HG02763 (cell line): ENCODE data around the gene C4orf33.
"Not testable (repeated sequence)": the region's sequence is repeated elsewhere in the genome, so short reads cannot be mapped to it uniquely, and the experiment has no call there.

ENCODE experiments used
- ATAC-seq: cut with Tn5 transposase; IDR thresholded peaks from one replicate; pipeline ENCODE4 v1.9.1; 2021; ENCODE audit warnings: mild to moderate bottlenecking, moderate library complexity; ENCODE audit not compliant: unreplicated experiment

Gene C4orf33, protein sequence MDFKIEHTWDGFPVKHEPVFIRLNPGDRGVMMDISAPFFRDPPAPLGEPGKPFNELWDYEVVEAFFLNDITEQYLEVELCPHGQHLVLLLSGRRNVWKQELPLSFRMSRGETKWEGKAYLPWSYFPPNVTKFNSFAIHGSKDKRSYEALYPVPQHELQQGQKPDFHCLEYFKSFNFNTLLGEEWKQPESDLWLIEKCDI

DNA sequence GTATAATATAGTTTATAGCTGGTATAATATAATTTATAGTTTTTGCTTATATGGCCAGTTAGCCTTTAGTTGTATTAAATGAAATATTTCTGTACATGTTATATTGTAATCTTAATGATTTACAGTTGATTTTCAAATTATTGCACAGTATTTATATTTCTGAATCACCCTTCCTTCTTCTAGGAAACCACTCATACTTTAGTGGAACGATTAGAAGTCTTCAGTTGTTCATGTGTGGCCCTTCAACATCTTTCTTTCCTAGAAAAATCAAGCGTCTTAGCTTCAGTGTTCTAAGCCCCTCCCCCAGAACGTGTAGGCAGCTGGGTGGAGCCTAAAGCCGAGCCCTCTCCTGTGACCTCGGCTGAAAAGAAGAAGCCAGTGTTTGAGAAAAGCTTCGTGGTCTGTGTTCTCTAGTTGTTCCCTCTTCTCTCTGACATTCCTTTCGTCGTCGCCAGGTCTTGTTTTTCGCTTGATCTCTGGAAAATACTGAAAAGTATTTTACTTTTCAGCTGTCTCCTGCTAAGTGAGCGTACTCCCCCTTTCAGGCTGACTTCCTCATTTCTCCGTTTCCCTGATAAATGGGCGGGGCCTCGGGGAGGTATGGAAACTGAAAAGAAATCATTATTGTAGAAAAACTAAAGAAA is at the start of gene C4orf33:
C4orf33 (plus strand) TSS at position 342 of the 644 bp plus-strand sequence. CDS start 6,459 bp downstream, outside the sequence.
- ATAC-seq: peak; percentile 37

DNA sequence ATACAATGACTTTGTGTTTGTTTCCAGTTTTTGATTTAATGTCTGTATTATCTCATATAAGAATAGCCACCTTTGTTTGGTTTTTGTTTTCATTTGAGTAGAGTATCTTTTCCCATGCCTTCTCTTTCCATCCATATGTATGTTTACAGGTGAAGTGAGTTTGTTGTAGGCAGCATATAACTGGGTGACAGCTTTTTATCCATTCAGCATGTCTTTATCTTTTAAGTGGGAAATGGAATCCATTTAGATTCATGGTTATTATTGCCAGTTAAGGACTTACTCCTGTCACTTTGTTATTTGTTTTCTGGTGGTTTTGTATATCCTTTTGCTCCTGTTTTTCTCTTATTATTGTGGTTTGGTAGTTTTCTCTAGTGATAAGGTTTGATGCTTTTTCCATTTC is 36.9 kb upstream of the C4orf33 start:
- ATAC-seq: no peak

DNA sequence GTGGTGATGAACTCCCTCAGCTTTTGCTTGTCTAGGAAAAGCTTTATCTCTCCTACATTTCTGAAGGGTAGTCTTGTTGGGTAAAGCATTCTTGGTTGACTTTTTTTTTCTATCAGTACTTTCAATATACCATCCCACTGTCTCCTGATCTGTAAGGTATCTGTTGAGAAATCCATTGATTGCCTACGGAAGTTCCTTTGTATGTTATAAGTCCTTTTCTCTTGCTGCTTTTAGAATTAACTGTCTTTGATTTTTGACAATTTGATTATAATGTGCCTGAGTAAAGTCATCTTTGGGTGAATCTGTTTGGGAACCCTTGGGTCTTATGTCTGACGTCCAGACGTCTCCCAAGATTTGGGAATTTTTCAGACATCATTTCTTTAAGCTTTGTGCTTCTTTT is 33.4 kb upstream of the C4orf33 start:
- ATAC-seq: no peak

DNA sequence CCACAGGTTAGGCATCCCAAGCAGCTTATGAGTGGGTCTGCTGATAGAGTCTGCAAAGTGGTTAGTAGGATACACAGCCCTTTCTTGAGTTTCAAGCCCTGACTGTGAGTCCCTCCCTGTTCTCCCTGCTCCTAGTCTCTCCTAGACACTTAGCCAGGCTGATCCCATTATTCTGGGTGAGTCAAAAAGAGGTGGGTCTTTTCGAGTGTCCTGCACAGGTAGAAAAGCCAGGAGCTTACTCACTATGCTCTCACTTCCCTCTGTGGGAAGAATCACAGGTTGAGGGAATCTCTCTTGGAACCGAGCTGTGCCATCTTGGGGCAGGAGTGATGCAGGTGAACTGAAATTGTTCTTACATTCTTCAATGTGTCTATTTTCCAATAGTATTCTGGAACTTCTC is 32.3 kb upstream of the C4orf33 start:
- ATAC-seq: no peak

DNA sequence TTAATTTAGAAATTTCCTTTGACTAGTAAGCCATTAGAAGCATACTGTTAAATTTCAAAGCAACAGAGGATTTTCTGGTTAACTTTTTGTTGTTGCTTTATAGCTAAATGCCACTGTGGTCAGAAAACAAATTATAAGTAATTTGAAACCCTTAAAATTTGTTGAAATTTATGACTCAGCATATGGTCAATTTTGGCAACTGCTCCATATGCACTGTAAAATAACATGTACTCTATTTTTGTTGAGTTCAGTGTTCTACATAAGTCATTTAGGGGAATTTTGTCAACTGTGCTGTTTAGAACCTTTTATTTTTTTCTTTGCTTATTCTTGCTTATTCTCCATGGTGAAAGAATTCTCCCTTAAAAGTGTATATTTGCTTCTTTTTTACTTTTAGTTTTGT is 31.2 kb upstream of the C4orf33 start:
- no peak for ATAC-seq

DNA sequence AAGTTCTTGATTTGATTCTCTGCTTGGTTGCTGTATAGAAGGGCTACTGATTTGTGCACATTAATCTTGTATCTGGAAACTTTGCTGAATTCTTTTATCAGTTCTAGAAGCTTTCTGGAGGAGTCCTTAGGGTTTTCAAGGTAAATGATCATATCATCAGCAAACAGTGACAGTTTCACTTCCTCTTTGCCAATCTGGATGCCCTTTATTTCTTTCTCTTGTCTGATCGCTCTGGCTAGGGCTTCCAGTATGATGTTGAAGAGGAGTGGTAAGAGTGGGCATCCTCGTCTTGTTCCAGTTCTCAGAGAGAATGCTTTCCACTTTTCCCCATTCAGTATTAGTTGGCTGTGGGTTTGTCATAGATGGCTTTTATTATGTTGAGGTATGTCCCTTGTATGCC is 26.4 kb upstream of the C4orf33 start:
- not testable (repeated sequence) for ATAC-seq

DNA sequence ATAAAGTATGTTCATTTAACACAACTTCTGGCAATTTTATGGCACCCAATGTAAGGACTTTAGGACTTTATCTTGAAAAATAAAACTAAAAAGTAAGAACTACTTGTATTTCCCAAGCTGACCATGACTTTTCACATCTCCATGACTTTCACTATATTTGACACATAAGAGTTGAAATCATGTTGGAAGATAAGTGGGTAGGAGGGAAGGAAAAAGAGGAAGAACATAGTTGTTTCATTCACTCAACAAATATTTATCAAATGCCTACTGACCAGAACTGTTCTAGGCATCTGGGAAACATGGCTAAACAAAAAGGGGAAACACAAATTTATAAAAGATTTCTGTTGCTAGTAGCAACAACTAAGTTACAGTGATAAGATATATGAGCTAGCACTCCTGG is 18.6 kb upstream of the C4orf33 start:
- no peak for ATAC-seq

DNA sequence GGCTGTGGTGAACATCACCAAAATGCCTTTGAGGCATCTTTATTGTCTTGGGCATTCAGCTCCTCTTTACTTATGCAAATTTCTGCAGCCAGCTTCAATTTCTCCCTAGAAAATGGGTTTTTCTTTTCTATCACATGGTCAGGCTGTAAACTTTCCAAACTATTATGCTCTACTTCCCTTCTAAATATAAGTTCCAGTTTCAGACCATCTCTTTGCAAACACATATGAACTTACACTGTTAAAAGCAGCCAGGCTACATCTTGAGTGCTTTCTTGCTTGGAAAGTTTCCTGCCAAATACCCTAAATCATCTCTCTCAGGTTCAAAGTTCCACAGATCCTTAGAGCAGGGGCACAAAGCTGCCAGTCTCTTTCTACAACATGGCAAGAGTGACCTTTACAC is 15.8 kb upstream of the C4orf33 start:
- ATAC-seq: no peak

DNA sequence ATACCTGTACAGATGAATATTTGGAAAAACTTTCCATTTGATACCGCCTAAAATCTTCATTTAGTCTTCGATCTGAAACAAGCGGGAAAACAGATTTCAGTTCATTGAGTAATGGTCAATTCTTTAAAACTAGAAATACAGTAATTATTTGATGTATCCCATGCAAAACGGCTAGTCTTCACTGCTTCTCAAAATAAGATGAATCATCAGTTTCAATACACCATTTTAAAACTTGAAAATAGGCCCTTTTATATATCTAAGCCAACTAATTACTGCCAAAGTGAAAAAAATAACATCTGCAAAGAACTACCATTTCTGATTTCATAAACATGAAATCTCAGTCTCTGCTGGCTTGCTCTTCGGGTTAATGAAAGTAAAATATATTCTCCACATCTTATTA is 13.7 kb upstream of the C4orf33 start:
- no peak for ATAC-seq

DNA sequence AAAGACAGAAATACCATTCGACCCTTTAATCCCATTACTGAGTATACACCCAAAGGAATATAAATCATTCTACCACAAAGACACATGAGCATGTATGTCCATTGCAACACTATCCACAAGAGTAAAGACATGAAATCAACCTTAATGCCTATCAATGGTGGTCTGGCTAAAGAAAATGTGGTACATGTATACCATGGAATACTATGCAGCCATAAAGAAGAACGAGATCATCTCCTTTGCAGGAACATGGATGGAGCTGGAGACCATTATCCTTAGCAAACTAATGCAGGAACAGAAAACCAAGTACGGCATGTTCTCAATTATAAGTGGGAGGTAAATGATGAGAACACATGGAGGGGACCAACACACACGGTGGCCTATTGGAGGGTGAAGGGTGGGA is 10.5 kb upstream of the C4orf33 start:
- no peak for ATAC-seq

DNA sequence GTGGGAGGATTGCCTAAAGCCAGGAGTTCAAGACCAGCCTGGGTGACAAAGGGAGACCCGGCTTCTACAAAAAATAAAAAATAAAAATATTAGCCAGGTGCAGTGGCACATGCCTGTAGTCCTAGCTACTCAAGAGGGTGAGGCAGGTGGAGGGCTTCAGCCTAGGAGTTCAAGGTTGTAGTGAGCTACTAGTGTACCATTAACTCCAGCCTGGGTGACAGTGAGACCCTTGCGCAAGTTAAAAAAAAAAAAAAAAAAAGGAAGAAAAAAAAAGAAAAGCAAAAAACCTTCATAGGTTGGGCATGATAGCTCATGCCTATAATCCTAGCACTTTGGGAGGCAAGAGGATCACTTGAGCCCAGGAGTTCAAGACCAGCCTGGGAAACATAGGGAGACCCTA is 8.4 kb upstream of the C4orf33 start:
- no peak for ATAC-seq

DNA sequence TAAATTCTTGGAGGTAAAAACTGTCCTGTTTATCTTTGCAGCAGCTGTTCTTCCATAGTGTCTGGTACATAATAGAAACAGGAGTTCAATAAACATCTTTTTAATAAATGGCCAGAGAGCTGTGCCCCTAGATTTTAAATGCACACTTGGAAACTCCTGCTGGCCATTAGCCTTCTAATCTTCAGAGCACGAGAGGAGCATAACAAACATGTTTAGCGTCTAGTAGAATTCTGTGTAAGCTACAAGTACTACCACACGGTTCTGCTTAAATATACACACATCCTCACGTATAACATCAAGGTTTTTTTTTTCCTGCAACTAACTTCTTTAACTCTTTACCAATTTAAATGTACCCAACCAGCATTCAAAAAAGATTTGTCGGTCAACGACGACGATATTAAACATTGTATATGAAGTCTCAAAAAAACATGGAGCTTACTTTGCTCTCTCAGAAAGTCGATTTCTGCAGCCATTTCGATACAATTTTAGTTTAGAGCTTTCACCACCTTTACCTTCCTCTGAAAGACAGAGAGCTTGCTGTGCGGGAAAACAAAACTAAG is 3.2 kb upstream of the C4orf33 start:
- no peak for ATAC-seq

DNA sequence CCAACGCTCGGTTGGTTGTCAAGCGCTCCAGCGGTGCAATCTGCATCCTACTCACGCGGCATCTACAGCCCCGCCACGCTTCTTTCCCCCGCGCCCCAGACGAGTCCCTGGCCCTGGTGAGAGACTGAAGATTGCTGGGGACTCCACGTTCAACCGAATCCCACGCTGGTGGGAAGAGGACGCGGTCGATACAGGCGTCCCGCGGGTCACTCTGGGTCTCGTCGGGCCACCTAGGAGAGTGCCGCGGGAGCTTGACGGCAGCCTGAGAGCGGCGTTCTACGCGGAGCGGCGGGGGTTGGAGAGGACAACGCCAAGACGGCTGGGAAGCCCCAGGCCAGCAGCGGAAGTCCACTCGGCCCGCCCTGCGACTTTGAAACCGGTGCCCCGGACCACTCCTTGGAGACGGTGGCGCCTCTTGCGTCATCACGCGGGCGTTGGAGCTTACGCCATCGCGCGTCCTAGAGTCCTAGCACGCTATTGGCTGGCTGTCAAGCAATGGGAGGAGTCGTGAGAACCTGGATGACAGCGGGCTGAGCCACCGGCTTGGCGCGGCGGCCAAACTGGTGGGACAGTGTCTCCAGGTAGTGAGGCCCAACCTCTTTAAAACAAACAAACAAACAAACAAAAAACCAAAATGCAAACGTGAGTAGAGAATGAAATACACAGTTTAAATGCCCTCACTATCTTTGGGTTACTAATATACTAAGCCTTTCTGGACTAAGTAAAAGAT is 2.6 kb upstream of the C4orf33 start, which contains the start of gene SCLT1:
SCLT1 (minus strand) TSS at position 349 of the 730 bp plus-strand sequence. CDS start 436 bp downstream, outside the sequence.
- peak; percentile 94 for ATAC-seq

DNA sequence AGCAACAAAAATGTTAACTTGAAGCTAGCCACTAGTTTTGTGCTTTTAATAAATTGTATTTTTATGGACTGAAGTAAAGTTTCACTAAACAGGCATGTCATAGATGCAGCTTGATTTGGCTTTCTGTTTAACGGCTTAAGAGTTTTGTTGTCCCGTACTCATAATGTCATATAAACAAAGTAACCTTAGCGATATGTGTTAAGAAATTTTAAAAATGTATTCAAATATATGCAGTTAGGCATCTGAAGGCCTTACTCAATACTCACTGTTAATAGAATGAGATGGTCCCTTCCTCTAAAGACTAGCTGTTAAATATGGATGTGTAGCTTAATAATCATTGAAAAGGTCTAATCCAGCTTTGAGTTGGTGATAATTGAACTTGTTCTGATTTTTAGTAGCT is 1.6 kb upstream of the C4orf33 start:
- ATAC-seq: no peak

DNA sequence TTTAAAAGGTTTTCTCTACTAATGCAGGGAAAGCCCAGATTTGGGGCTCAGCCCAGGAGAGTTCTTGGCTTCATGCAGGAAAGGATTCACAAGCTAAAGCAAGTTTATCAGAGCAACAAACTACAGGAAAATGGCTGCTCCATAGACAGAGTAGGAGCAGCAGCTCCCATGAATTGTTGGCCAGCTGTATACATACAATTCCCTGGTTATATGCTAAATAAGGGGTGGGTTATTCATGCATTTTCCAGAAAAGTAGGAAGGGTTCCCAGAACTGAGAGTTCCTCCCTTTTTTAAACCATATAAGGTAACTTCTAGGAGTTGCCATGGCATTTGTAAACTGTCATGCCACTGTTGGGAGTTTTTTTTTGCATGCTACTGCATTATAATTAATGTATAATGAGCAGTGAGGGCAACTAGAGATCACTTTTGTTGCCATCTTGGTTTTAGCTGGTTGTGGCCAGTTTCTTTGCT is 2.6 kb downstream of the C4orf33 start:
- ATAC-seq: no peak

DNA sequence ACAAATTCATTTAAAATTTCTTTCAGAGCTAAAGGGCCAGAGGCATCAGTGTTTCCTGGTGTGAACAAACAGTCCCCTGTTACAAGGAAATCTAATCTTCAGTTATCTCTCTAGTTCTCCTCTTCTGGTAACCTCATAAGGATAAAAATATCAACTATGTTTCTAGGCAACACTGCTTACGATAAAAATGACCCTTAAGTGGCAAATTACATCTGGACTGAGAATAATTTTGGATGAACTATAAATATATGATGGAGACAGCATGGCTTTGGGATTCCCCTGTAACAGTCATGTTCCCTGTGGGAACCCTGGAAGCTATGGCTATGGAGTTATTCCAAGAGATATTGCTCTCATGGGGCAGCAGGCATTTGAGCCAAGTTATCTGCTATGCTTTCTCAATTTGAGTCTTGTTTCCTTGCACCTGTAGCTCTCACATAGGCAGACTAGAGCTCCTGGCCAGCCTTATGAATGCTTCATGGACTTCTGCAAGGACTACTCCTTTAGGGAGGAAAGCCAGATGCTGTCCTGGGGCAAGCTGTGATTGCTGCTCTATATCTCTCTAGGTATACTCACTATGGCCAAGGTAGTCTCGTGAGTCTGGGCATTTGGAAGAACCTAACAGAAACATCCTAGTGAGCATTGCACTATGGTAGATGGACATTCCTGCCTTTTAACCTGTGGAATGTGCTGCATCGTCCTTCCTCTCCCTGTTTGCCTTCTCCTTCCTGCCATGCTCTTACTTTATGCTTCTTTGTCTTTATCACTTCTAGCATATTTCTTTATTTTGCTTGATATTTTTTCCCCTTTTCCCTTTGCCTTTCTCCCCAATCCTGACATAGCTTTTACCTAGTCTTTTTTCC is 14.2 kb downstream of the C4orf33 start:
- no peak for ATAC-seq

DNA sequence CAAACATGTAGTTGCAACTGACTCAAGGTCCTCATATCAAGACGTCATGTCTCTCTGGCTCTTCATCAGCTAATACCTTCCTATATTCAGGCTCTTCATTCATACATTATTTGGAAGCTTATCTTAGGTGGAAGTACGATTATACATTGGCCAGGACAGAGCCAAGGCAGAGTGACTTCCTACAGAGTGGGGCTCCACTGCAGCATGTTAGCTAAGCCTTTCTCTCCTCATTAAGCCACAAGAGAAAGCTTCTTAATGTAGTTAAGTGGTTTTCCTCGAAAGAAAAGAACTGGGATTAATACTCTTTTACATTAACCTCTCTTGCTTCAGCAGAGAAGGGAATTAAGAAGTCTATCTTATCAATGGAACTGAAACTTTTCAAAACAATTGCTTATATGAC is 15.0 kb downstream of the C4orf33 start:
- no peak for ATAC-seq

DNA sequence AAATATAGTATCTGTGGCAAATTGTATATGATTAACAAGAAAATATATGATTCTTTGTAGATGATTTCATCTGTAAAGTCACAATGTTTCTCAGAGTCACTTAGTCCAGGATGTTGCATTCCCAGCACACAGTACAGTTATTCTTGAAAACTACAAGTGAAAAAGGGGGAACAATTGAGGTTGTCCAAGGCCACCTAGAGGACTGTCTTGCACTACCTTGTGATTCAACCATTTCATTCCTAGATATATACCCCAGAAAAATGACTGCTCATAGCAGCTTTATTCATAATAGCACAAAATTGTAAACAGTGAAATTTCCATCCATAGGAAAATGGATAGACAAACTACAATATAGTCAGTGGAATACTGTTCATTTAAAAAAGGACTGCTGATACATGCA is 16.0 kb downstream of the C4orf33 start:
- ATAC-seq: no peak

DNA sequence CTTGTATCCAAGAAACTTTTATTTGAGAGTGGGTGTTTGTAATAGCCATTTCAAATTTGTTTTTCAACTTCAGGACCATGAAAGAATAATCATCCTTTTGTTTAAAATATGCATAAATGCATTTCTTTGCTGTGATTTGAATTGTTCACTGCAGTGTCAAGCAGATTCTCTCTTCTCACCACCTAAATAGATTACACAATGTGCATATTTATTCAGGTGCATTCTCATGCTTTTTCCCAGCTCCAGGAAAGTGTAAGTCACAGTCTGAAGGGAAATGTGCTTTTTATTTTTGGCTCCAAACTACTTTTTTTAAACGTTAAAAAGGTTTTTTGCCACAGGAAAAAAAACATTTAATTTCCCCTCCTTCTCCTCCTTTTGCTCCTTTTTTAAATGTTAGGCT is 17.5 kb downstream of the C4orf33 start:
- ATAC-seq: no peak

DNA sequence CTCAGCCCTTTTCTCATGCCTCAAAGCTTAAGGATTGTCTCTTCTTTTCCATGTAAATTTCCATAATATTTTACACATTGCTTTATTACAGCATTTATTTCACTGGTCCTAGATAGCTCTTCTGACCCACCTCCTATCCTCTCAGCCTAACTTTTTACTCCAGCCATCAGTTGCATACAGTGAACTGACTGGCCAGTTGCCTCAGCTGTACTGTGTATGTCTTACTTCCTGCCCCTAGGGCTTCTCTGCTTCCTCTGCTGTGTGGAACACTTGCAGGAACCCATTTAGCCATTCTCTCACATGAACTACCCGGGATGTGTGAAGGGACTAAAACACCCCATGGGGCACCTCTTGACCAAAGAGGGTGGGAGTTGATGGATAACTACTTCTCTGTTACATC is 18.0 kb downstream of the C4orf33 start:
- no peak for ATAC-seq

DNA sequence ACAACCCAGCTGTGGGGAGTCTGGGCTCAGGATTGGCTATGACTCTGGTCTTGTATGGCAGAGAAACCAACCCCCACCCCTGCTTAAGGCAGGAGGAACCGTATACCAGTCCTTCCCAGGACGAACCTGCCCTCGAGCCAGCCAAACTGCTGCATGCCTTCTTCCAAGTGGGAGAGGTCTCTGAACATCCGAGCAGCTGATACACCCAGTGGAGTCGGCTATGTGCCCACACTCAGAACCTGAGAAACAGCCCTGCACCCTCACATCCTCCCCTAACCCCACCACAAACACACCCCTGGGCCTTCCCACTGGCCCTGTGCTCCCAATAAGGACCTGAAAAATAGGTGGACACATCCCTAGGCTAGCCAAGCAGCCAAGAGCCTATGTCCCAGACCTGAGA is 21.8 kb downstream of the C4orf33 start:
- ATAC-seq: no peak
